ENCODE data around the gene DGLUCY.

DNA sequence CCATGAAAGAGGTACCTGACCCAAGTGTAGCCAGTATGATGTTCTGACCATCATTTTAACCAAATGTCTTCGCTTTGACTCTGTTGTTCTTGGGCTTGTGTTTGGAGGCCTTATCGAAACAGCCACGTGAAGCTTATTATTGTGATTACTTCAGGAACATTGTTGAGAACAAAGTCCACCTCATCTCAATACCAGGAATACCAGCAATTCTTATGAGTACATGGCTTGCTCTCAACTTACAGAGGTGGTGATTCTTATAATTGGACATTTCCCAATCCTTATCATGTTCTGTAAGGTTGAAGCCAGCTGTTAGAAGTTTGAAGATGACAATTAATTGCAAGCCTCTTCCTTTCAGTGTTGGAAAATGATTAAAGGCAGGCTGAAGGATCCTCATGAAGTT lies 31.6 kb upstream of the DGLUCY start:
- no peak for TF ChIP-seq YY1 (IDR thresholded peaks at IDR 0.05; ENCODE audit: insufficient read depth, insufficient replicate concordance, low read depth, low read length)
- TF ChIP-seq JUND (CRISPR knock-in tag; IDR thresholded peaks at IDR 0.05) = no peak
- no peak for TF ChIP-seq NFRKB (IDR thresholded peaks at IDR 0.05)
- TF ChIP-seq, protein P1, sequence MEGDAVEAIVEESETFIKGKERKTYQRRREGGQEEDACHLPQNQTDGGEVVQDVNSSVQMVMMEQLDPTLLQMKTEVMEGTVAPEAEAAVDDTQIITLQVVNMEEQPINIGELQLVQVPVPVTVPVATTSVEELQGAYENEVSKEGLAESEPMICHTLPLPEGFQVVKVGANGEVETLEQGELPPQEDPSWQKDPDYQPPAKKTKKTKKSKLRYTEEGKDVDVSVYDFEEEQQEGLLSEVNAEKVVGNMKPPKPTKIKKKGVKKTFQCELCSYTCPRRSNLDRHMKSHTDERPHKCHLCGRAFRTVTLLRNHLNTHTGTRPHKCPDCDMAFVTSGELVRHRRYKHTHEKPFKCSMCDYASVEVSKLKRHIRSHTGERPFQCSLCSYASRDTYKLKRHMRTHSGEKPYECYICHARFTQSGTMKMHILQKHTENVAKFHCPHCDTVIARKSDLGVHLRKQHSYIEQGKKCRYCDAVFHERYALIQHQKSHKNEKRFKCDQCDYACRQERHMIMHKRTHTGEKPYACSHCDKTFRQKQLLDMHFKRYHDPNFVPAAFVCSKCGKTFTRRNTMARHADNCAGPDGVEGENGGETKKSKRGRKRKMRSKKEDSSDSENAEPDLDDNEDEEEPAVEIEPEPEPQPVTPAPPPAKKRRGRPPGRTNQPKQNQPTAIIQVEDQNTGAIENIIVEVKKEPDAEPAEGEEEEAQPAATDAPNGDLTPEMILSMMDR (CRISPR knock-in tag; IDR thresholded peaks at IDR 0.05) = no peak
- TF ChIP-seq IRF2 (CRISPR knock-in tag; IDR thresholded peaks at IDR 0.05) = no peak
- TF ChIP-seq ZMYM4 (CRISPR knock-in tag; IDR thresholded peaks at IDR 0.05) = no peak
- no peak for TF ChIP-seq ZBTB8A (CRISPR knock-in tag; IDR thresholded peaks at IDR 0.05; ENCODE audit: borderline replicate concordance, low read depth)
- TF ChIP-seq, protein P2, sequence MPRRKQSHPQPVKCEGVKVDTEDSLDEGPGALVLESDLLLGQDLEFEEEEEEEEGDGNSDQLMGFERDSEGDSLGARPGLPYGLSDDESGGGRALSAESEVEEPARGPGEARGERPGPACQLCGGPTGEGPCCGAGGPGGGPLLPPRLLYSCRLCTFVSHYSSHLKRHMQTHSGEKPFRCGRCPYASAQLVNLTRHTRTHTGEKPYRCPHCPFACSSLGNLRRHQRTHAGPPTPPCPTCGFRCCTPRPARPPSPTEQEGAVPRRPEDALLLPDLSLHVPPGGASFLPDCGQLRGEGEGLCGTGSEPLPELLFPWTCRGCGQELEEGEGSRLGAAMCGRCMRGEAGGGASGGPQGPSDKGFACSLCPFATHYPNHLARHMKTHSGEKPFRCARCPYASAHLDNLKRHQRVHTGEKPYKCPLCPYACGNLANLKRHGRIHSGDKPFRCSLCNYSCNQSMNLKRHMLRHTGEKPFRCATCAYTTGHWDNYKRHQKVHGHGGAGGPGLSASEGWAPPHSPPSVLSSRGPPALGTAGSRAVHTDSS (CRISPR knock-in tag; conservative IDR thresholded peaks at IDR 0.05) = no peak
- TF ChIP-seq KAT7 (CRISPR knock-in tag; IDR thresholded peaks at IDR 0.05; ENCODE audit: borderline replicate concordance) = no peak

All from HepG2 (cell line).